HG03354 (cell line): ENCODE data around the gene PAPLN.
"Not testable (repeated sequence)": the region's sequence is repeated elsewhere in the genome, so short reads cannot be mapped to it uniquely, and the experiment has no call there.

Source experiments
- ATAC-seq: cut with Tn5 transposase; IDR thresholded peaks from one replicate; pipeline ENCODE4 v1.9.1; 2021; ENCODE audit warnings: mild to moderate bottlenecking; ENCODE audit not compliant: unreplicated experiment, poor library complexity, severe bottlenecking

The PAPLN gene

GRCh38 chr14:73237219-73237785, at the start of gene PAPLN:
PAPLN (plus strand) TSS chr14:73237506; CDS start chr14:73239779, 2,273 bp downstream.
- ATAC-seq = no peak

GRCh38 chr14:73188501-73188911, 48.8 kb upstream of the PAPLN start:
- no peak for ATAC-seq

GRCh38 chr14:73189651-73190050, 47.7 kb upstream of the PAPLN start:
- no peak for ATAC-seq

- ATAC-seq = no peak
These were observed 45.9 kb upstream of the PAPLN start for GRCh38 chr14:73191441-73191840.

- ATAC-seq = not testable (repeated sequence)
These were observed 43.0 kb upstream of the PAPLN start for GRCh38 chr14:73194306-73194705.

GRCh38 chr14:73198253-73198652, 39.1 kb upstream of the PAPLN start:
- ATAC-seq = no peak

GRCh38 chr14:73203527-73203926, 33.8 kb upstream of the PAPLN start:
- ATAC-seq = no peak

- no peak for ATAC-seq
These were observed 29.7 kb upstream of the PAPLN start for GRCh38 chr14:73207615-73208014.

GRCh38 chr14:73208390-73208789, 28.9 kb upstream of the PAPLN start:
- no peak for ATAC-seq

GRCh38 chr14:73208846-73209245, 28.5 kb upstream of the PAPLN start:
- ATAC-seq = no peak

- ATAC-seq = no peak
These were observed 27.4 kb upstream of the PAPLN start for GRCh38 chr14:73209953-73210352.

GRCh38 chr14:73211251-73212040, 25.9 kb upstream of the PAPLN start:
- no peak for ATAC-seq

GRCh38 chr14:73216030-73216429, 21.3 kb upstream of the PAPLN start:
- ATAC-seq = no peak

- ATAC-seq = no peak
These were observed 19.9 kb upstream of the PAPLN start for GRCh38 chr14:73217411-73217810.

GRCh38 chr14:73220061-73220460, 17.2 kb upstream of the PAPLN start:
- ATAC-seq = no peak

GRCh38 chr14:73220634-73221033, 16.7 kb upstream of the PAPLN start:
- ATAC-seq = no peak

GRCh38 chr14:73221945-73222344, 15.4 kb upstream of the PAPLN start:
- no peak for ATAC-seq

- no peak for ATAC-seq
These were observed 14.3 kb upstream of the PAPLN start for GRCh38 chr14:73223049-73223448.

GRCh38 chr14:73225496-73225895, 11.8 kb upstream of the PAPLN start:
- ATAC-seq = no peak

- ATAC-seq = no peak
These were observed 9.2 kb upstream of the PAPLN start for GRCh38 chr14:73227812-73228781.
